Non-pigmented ciliary epithelial cell (primary cell): ENCODE data around the gene SURF2.
"Not testable (repeated sequence)": the region's sequence is repeated elsewhere in the genome, so short reads cannot be mapped to it uniquely, and the experiment has no call there.

ENCODE experiments used
- DNase-seq: peaks from one replicate; pipeline ENCODE4 v3.0.0-alpha.2; 2010; ENCODE audit warnings: low read depth

SURF2 gene

GRCh38 chr9:133356391-133357091 lies at the start of gene SURF2, which contains the start of gene SURF1:
TSS of gene SURF2 (plus strand) at chr9:133356550. CDS start at chr9:133356593, 43 bp downstream.
TSS of gene SURF1 (minus strand) at chr9:133356487. CDS start at chr9:133356453, 34 bp downstream.
- no peak for DNase-seq

- DNase-seq: no peak
These were observed 49.0 kb upstream of the SURF2 start for GRCh38 chr9:133307301-133307700.

DNA sequence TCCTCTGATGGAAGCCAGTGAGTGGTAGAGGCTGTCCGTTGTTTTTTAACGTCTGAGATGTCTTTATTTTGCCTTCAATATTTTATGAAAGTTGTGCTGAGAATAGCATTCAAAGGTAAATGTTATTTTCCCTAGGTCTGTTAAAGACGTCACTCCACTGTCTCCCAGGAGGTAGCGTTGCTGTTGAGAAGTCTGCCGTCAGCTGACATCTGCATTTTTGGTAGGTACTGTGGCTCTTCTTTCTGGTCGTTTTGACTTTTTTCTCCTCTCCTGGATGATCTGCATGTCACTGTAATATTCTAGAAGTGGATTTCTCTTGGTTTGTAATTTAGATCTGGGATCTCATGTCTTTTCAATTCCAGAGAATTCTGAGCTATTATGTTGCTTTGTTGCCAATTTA lies 46.7 kb upstream of the SURF2 start:
- DNase-seq: no peak

DNA sequence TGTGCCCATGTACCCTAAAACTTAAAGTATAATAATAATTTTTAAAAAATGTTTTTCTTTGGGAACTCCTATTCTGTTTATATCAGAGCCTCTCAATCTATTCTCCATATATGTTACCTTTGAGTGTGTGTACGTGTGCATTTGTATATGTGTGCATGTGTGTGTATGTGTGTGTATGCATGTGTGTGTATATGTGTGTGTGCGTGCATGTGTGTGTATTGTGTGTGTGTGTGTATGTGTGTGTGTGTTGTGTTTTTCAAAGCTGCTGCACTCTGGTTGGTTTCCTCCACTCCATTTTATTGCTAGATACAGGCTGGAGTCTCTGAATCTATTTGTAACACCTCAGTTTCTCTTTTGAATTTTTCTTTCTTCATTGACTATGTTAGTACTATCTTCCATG lies 40.4 kb upstream of the SURF2 start:
- no peak for DNase-seq

DNA sequence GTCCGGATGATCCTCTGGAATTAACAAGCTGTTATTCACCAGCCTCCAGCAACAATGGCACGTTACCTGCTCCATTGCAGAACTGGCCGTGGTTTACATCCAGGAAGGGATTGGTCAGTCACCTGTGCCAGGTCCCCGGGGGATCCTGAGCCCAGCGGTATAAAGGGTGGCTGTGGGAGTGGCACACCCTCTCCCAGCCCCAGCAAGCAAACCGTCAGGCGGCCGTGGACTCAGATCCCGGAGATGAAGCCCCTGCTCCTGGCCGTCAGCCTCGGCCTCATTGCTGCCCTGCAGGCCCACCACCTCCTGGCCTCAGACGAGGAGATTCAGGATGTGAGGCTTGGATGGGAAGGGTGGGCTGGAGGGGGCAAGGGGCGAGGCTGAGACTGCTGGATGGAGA lies 38.8 kb upstream of the SURF2 start:
- not testable (repeated sequence) for DNase-seq

- no peak for DNase-seq
These were observed 35.9 kb upstream of the SURF2 start for GRCh38 chr9:133320421-133320881.

- DNase-seq: no peak
These were observed 34.9 kb upstream of the SURF2 start for GRCh38 chr9:133321411-133321935.

- DNase-seq: no peak
These were observed 33.6 kb upstream of the SURF2 start for GRCh38 chr9:133322701-133323100.

GRCh38 chr9:133323211-133323610 lies 33.1 kb upstream of the SURF2 start:
- no peak for DNase-seq

DNA sequence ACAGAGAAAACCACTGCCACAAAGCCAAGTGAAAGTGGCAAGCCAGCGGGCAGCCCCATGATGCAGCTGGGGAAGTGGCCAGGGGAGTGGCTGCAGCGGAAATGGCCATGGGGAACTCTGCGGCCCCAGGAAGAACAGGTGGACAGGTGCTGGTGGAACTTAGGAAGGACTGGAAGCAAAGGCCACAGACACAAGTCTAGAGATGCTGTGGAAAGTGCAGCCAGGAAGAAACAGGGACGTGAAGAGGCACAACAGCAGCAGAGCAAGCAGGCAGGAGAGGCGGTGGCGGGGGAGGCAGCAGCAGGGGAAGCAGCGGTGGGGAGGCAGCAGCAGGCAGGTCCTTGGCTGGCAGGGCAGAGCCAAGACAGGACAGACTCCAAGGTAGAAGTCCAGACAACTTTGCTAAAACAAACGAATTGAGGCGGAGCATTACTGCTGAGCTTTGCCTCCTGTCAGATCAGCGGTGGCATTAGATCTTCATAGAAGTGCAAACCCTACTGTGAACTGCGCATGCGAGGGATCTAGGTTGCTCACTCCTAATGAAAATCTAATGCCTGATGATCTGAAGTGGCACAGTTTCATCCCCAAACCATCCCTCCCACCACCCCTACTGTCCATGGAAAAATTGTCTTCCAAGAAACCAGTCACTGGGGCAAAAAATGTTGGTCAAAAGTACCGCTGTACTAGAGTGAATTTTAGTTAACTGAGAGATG lies 32.2 kb upstream of the SURF2 start:
- no peak for DNase-seq

DNA sequence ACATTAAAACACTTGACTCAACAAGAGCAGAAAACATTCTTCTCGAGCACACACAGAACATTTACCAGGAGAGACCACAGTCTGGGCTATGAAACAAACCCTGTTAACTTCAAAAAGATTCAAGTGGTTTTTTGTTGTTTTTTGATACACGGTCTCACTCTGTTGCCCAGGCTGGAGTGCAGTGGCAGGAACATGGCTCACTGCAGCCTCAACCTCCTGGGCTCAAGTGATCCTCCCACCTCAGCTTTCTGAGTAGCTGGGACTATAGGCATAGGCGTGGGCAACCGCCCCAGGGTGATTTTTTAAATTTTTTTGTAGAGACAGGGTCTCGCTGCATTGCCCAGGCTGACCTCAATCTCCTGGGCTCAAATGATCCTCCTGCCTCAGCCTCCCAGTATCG lies 29.3 kb upstream of the SURF2 start:
- not testable (repeated sequence) for DNase-seq

- DNase-seq: no peak
These were observed 28.4 kb upstream of the SURF2 start for GRCh38 chr9:133327834-133328484.

GRCh38 chr9:133329306-133330156 lies 26.8 kb upstream of the SURF2 start:
- DNase-seq: not testable (repeated sequence)

DNA sequence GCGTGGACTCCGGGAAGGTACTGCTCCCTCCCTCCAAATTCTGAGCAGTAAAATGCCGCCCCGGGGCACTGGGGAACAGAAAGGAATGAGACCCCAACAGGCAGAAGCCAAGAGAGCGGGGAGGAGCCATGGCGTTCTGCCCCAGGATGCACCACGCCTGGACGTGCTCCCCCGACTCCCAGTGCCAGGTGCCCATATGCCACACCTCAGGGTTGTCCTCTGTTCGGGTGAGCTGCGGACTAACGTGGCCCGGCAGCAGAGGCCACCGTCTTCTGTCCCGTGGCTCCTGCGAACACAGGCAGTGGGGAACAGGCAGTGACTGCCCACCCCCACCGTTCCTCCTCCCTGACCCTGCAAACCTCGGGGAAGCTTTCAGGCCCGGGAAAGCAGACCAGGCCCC lies 25.1 kb upstream of the SURF2 start:
- no peak for DNase-seq

DNA sequence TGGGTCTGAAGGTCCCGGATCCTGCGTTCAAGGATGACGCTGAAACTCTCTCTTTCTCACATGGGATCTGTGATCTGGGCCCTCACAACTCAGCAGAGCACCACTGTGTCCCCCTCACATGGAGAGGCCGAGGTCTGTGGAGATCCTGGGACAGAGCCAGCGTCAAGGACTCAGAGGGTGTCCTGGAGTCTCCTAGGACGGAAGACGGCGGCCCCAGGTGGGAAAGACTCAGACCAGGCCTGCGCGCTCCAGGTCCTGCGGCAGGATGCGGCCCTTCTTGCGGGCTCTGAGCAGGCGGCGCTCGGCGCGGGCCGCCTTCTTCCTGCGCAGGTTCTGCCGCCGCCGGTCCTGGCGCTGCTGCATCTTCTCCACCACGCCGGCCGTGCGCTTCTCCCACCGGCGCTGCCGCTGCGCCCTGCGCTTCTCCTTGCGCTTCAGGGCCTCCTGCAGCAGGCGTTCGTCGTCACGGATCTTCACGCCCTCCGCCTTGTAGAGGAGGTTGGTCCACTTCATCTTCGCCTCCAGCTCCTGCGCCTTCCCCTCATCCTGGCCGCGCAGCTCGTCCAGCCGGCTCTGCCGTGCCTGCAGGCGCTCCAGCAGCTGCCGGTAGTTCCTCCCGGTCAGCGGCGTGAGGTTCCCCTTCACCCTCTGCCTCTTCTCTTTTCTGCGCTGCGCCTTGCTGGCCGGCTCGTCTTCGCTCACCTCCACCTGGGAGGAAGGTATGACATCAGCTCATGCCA lies 24.5 kb upstream of the SURF2 start:
- DNase-seq: no peak

DNA sequence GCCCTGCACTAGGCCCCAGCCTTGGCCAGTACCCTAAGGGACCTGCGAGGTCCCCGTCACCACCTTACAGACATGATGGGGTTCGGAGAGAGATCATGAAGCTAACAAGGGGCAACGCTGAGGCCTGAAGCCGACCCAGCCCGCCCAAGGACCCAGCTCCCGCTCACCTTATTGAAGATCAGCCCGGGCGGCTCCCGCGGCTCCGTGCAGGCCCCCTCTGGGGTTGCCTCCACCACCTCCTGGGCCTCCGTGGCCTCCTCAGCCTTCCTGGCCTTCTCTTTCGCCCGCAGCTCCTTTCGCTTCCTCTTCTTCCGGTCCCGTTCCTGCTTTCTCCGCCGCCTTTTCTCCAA lies 24.0 kb upstream of the SURF2 start:
- DNase-seq: no peak

DNA sequence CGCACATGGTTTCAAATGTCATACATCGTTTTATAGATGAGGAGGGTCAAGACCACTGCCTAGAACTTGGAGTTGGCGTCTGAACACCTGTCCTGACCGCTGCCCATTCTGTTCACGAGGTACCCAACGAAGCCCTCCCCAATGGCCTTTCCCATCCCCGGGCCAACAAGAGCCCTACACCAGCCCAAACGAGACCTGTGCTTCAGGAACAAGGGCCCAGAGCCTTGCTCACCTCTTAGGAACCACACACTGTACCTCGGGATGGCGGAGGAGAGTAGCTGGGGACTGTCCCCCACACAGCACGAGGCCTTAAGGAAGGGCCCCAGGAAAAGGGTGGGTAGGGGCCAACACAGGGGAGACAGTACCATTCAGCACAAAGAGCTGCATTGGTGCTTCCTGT lies 23.3 kb upstream of the SURF2 start:
- no peak for DNase-seq

GRCh38 chr9:133333566-133333965 lies 22.8 kb upstream of the SURF2 start:
- DNase-seq: no peak

- DNase-seq: no peak
These were observed 22.2 kb upstream of the SURF2 start for GRCh38 chr9:133334161-133334560.

DNA sequence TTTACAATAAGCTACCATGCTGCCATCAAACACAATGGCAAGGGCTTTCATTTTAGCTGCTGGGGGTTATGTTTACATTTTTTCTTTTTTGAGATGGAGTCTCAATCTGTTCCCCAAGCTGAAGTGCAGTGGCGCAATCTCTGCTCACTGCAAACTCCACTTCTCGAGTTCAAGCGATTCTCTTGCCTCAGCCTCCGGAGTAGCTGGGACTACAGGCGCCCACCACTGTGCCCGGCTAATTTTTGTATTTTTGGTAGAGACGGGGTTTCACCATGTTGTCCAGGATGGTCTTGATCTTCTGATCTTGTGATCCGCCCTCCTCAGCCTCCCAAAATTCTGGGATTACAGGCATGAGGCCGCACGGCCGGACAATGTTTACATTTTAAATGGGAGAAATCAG lies 21.5 kb upstream of the SURF2 start:
- DNase-seq: not testable (repeated sequence)
